SK-N-SH (cell line): ENCODE results near the gene CDX2.

Experiments used
- JUND ChIP-seq: IDR thresholded peaks from 2 replicates; pipeline ENCODE4 v1.4.0; 2012
- NFIC ChIP-seq: IDR thresholded peaks from 2 replicates; pipeline ENCODE4 v1.4.0; 2012; ENCODE audit warnings: borderline replicate concordance
- POLR2AphosphoS5 ChIP-seq: IDR thresholded peaks from 2 replicates; pipeline ENCODE4 v1.6.1; 2012; ENCODE audit warnings: low read depth, low read length
- TAF1 ChIP-seq: IDR thresholded peaks from 2 replicates; pipeline ENCODE4 v1.6.1; 2012; ENCODE audit warnings: low read depth, mild to moderate bottlenecking, low read length, moderate library complexity, borderline replicate concordance
- TCF12 ChIP-seq: IDR thresholded peaks from 2 replicates; pipeline ENCODE4 v1.4.0; 2012
- TF ChIP-seq, protein P1 (sequence below): fragments of 200-600 bp; sonication (generic); IDR thresholded peaks from 2 replicates; pipeline ENCODE4 v1.6.1; 2017; ENCODE audit warnings: antibody characterized with exemption, mild to moderate bottlenecking, moderate library complexity
- TF ChIP-seq, protein P2 (sequence below): IDR thresholded peaks from 2 replicates; pipeline ENCODE4 v1.4.0; 2012; ENCODE audit warnings: low read depth, borderline replicate concordance

DNA sequence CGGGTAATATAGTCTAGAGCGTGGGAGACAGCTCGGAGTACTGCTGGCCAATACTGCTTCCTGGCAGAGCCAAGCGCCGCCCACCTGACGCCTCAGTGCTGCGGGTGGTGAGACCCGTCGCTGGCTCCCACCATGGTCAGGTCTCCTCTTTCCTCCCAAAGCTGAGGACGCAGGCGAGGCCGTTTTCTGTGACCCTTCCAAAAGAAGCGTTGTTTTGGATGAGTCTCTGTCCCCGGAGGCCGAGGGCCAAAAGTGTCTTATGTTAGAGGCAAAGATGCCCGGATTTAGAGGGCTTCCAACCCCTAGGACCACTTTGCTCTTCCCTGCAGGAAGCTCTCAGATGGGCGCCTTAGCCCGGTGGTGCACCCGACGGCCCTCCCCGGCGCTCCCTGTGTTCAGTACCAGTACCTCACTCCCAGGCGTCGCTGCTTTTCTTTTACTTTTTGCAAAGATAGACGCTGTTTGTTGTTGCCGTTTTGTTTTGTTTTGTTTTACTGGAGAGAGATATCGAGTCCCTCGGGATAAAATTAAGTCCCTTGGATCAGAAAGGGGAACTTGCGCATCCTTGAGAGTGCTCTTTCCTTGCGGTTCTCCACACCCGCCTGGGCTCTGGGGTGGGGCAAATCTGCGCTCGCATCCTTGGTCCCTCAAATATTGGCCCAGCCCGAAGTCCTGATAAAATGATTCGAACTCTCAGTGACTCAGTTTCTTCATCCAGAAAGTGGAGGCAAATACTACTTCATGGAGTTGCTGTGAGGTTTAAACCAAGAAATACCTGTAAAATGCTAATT lies 42.3 kb downstream of the CDX2 start:
- TF ChIP-seq, protein P1, sequence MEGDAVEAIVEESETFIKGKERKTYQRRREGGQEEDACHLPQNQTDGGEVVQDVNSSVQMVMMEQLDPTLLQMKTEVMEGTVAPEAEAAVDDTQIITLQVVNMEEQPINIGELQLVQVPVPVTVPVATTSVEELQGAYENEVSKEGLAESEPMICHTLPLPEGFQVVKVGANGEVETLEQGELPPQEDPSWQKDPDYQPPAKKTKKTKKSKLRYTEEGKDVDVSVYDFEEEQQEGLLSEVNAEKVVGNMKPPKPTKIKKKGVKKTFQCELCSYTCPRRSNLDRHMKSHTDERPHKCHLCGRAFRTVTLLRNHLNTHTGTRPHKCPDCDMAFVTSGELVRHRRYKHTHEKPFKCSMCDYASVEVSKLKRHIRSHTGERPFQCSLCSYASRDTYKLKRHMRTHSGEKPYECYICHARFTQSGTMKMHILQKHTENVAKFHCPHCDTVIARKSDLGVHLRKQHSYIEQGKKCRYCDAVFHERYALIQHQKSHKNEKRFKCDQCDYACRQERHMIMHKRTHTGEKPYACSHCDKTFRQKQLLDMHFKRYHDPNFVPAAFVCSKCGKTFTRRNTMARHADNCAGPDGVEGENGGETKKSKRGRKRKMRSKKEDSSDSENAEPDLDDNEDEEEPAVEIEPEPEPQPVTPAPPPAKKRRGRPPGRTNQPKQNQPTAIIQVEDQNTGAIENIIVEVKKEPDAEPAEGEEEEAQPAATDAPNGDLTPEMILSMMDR, result no peak
- TF ChIP-seq, protein P2, sequence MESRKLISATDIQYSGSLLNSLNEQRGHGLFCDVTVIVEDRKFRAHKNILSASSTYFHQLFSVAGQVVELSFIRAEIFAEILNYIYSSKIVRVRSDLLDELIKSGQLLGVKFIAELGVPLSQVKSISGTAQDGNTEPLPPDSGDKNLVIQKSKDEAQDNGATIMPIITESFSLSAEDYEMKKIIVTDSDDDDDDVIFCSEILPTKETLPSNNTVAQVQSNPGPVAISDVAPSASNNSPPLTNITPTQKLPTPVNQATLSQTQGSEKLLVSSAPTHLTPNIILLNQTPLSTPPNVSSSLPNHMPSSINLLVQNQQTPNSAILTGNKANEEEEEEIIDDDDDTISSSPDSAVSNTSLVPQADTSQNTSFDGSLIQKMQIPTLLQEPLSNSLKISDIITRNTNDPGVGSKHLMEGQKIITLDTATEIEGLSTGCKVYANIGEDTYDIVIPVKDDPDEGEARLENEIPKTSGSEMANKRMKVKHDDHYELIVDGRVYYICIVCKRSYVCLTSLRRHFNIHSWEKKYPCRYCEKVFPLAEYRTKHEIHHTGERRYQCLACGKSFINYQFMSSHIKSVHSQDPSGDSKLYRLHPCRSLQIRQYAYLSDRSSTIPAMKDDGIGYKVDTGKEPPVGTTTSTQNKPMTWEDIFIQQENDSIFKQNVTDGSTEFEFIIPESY, result no peak
- TF ChIP-seq TAF1, result no peak
- no peak for TF ChIP-seq NFIC
- TF ChIP-seq JUND, result no peak
- TF ChIP-seq POLR2AphosphoS5, result no peak
- no peak for TF ChIP-seq TCF12
